Thymus (tissue), 11 donors: Measurements from ENCODE around the gene CLCN3. TPM values are rescaled to one million over a fixed set of nuclear protein-coding genes. Genes with fewer than 3 reads are reported as not detected.

Experiments used
- DNase-seq, 9 donors: peaks; one replicate each; pipeline ENCODE4 v3.0.0-alpha.2; 2013; ENCODE audit warnings: low spot score in 9 of 9, low read depth in 6 of 9, missing footprints in 1 of 9
- H3K27ac ChIP-seq, 2 donors: one replicate each; pipeline ENCODE4 v1.5.1; 2013; ENCODE audit warnings: control low read depth in 1 of 2, low read depth in 1 of 2, low read length in 1 of 2, mild to moderate bottlenecking in 1 of 2, moderate library complexity in 1 of 2
- H3K27me3 ChIP-seq, 2 donors: one replicate each; pipeline ENCODE4 v1.5.1; 2013; ENCODE audit warnings: low read length in 1 of 2; ENCODE audit not compliant: control insufficient read depth in 2 of 2, insufficient read depth in 1 of 2
- H3K36me3 ChIP-seq, 2 donors: one replicate each; pipeline ENCODE4 v1.5.1; 2013; ENCODE audit warnings: low read length in 1 of 2, mild to moderate bottlenecking in 1 of 2, moderate library complexity in 1 of 2; ENCODE audit not compliant: control insufficient read depth in 2 of 2, insufficient read depth in 2 of 2
- H3K4me1 ChIP-seq, 2 donors: one replicate each; pipeline ENCODE4 v1.5.1; 2013; ENCODE audit warnings: low read length in 2 of 2; ENCODE audit not compliant: control insufficient read depth in 2 of 2, insufficient read depth in 2 of 2
- H3K4me3 ChIP-seq, 2 donors: one replicate each; pipeline ENCODE4 v1.5.1; 2013; ENCODE audit warnings: low read length in 2 of 2, control low read depth in 1 of 2, mild to moderate bottlenecking in 1 of 2
- H3K9me3 ChIP-seq, 2 donors: one replicate each; pipeline ENCODE4 v1.5.1; 2013; ENCODE audit warnings: low read length in 1 of 2, mild to moderate bottlenecking in 1 of 2; ENCODE audit not compliant: control insufficient read depth in 2 of 2, insufficient read depth in 1 of 2
- WGBS: extraction: QIAGEN DNeasy Blood & Tissue Kit; methylation state at CpG from one replicate; pipeline ENCODE4 v1.1.7; 2013; 5-methylcytosine and 5-hydroxymethylcytosine counted together
- polyA plus RNA-seq: library from polyadenylated mRNA; stranded (reverse); fragments of 200-250 nt; gene quantifications from one replicate; pipeline ENCODE4 v1.2.3, GENCODE V29; 2013
- total RNA-seq: library from RNA; stranded (reverse); fragments of 120-200 nt; gene quantifications from one replicate; pipeline ENCODE4 v1.2.4, GENCODE V29; 2013
- donor health status: healthy.

The CLCN3 gene
- total and polyA plus RNA-seq, 2 donors: 11.6 to 18.6 TPM

DNA sequence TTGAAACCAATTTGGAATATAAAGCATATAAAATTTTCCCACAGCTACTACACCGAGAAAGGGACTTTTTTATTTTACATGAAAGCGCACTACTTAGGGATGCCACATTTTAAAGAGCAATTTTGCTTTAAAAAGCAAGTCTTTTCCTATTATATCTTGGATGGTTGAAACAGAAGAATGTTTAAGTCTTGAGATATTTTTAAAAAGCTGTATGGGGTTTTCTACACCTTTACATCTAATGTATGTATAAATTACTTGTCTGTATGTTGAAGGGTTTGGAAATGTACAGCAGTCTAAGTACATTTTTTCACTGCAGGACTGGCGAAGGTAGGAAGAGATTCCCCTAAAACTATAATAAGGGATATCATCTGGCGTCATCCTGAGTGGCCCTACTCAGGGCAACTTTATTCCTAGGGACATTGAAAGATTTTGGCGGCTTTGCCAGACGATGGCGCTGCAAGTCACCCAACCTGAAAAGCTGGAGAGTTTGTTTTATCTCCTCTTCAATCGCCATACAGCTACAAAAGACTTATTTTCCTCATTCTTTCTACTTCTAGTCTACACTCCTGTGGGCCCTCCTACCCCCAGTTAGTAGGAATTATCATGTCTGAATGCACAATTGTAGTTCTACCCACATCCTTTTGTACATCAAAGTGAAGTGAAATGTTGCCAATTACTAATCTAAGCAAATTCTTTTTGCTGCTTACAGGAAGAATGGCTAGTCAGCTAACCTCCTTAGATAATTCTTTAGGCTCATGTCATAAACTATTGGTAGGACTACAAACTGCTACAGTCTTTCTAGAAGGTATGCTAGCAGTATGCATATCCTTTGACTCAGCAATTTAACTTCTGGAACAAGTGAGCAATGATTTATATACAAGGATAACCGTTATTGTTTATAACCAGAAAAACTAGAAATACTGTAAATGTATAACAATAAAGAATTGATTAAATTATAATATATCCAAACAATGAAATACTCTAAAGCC is 7.2 kb upstream of the CLCN3 start:
- H3K9me3 ChIP-seq: no peaks in the 10 kb centered on the region
- WGBS: 6% methylated on average over 9 of the region's 9 CpGs
- H3K36me3 ChIP-seq: no peaks in the 10 kb centered on the region
- H3K4me3 ChIP-seq: peak overlapping the region; percentile 61 to 90
- H3K4me1 ChIP-seq: peaks cover 10 to 12% of the 10 kb centered on the region in 2 donors
- peak overlapping the region; percentile 61 to 98 for H3K27ac ChIP-seq
- no peaks in the 10 kb centered on the region for H3K27me3 ChIP-seq
- DNase-seq: peak; percentile 52 to 88 (median 71)

DNA sequence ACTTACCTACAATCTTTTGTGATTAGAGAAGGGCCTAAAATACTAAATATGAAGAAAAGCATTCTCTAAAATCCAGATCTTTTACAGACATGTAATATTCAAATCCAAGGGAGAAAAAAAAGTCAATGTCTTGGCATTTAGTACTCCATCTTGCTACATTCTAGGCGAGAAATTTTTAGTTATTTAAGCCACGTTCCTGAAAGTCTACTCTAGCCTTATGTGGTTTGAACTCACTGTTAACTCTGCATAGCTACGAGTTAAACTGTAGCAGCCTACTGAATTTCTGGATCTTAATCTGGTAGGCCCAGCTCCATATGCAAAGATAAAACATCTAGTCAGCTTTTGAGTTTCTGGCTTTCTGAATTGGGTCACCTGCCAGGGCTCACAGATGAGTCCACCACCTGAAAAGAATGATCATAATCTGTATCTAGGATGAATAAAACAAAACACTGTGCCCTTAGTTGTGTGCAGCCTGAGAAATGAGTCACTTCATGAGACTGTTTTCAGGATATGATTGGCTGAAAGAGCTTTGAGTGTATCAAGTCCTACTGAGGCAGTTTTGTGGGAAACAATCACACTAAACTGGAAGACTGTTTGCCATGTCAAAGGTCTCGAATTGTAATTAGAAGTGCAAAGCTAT is 4.8 kb upstream of the CLCN3 start:
- peak in 1 of 9 donors; percentile 53 for DNase-seq
- Histone ChIP-seq H3K4me1 (peaks cover 12% of the 10 kb centered on the region in 2 donors), H3K36me3 (no peaks in the 10 kb centered on the region), H3K27me3 (no peaks in the 10 kb centered on the region), H3K4me3 (no peak overlapping the region), H3K27ac (peak overlapping the region in 1 of 2 donors; percentile 39), H3K9me3 (no peaks in the 10 kb centered on the region)
- WGBS: 83% methylated on average over 4 of the region's 4 CpGs

DNA sequence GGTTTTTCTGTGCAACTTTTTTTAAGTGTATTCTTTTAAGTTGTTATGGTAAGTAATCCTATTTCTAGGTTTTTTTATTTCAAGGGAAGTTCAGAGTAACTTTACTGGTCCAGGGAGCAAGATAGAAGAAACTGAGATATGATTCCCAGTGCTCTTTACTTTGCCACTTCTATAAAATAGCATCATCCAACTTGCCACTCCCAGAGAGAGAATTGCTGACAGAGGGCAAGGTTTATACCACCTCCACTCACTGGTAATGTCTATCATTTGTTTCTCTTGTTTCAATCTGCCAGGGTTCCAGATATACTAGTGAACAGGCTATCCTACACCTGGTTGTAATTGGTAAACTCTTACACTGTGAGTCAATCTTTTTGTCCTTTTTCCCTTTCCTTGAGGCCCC is 3.5 kb upstream of the CLCN3 start:
- Histone ChIP-seq H3K4me3 (no peak overlapping the region), H3K9me3 (no peaks in the 10 kb centered on the region), H3K27ac (no peak overlapping the region), H3K36me3 (no peaks in the 10 kb centered on the region), H3K4me1 (peaks cover 9 to 13% of the 10 kb centered on the region in 2 donors), H3K27me3 (no peaks in the 10 kb centered on the region)
- DNase-seq: no peak

DNA sequence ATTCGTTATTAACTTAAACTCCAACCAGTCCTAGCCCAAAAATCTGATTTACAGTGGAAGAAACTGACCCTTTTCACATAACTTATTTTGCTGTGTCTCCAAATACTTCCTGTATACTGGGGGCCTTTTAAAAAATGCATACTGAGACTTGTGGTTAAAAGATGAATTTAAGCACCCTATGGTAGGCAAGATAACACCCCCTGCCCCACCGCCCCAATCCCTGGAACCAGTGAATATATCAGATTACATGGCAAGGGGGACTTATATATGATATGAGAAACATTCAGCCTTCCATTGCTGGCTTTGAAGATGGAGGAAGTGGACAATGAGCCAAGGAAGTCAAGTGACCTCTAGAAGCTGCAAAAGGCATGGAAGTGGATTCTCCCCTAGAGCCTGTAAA is 3.1 kb upstream of the CLCN3 start:
- Histone ChIP-seq H3K36me3 (no peaks in the 10 kb centered on the region), H3K4me3 (no peak overlapping the region), H3K4me1 (peaks cover 9 to 14% of the 10 kb centered on the region in 2 donors), H3K9me3 (no peaks in the 10 kb centered on the region), H3K27ac (no peak overlapping the region), H3K27me3 (no peaks in the 10 kb centered on the region)
- 96% methylated on average over 2 of the region's 2 CpGs for WGBS
- no peak for DNase-seq

DNA sequence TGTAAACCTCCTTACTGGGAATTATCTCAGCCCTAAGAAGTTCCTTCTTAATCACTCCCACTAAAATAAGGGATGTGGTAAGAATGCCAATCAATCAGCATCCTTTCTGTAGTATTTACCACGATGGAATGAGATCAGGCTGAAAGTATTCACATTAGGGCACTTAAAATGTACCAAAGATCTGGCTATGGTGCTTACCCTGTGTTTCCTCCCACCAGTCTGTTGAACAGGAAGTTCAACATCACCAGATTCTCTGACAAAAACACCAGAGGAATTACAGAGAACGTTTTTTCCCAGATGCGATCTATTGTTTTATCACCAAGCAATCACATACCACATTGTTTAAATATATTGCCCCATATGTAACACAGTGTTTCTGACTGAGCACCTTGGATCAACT is 2.1 kb upstream of the CLCN3 start:
- H3K27me3 ChIP-seq: no peaks in the 10 kb centered on the region
- DNase-seq: peak in 1 of 9 donors; percentile 51
- peaks cover 8 to 11% of the 10 kb centered on the region in 2 donors for H3K4me1 ChIP-seq
- peak overlapping the region; percentile 53 to 59 for H3K27ac ChIP-seq
- no peaks in the 10 kb centered on the region for H3K36me3 ChIP-seq
- no peaks in the 10 kb centered on the region for H3K9me3 ChIP-seq
- WGBS: 12% methylated on average over 3 of the region's 3 CpGs
- H3K4me3 ChIP-seq: no peak overlapping the region

DNA sequence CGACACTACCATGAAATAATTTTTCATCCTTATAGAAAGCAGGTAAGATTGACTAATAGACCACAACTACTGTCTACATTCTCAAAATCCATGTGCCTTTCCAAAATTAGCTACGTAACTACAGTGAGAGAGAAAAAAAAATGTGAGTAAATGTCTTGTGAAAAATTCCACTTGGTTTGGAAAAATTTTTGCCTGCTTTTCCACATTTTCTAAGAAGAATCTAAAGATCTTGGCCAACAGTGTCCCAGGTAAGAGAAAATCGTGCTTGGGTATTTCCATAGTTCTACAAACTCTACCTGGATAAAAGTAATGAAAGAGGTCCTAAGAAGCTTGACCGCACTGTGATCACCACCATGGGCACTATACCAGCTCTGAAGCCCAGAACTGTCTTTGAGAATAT is 1.4 kb upstream of the CLCN3 start:
- H3K4me3 ChIP-seq: no peak overlapping the region
- H3K27me3 ChIP-seq: no peaks in the 10 kb centered on the region
- 98% methylated on average over 4 of the region's 4 CpGs for WGBS
- peaks cover 6 to 10% of the 10 kb centered on the region in 2 donors for H3K4me1 ChIP-seq
- no peaks in the 10 kb centered on the region for H3K36me3 ChIP-seq
- H3K27ac ChIP-seq: no peak overlapping the region
- DNase-seq: no peak
- H3K9me3 ChIP-seq: no peaks in the 10 kb centered on the region

DNA sequence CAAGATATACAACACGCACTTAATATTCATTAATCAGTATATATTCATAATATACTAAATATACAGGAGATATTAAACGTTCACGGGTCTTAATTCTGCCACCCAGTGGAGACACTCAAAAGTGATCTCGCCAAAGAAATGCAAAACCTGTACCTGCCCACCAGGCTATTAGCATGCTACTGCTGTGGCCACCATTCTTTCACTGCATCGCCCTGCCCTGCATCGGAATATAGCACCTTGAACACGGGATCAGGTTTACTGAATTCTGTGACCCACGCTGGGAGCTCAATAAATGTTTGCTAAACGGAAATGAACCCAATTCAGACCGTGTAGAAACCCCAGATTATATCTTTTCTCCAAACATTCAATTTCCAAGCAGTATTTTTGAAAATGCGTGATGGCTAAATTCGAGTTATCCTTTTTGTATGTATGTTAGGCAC is 840 bp upstream of the CLCN3 start:
- peak overlapping the region; percentile 94 to 97 for H3K27ac ChIP-seq
- no peaks in the 10 kb centered on the region for H3K36me3 ChIP-seq
- peak overlapping the region; percentile 71 to 86 for H3K4me3 ChIP-seq
- H3K9me3 ChIP-seq: no peaks in the 10 kb centered on the region
- peak in 3 of 9 donors; percentile 21 to 68 (median 44) for DNase-seq
- peaks cover 6 to 10% of the 10 kb centered on the region in 2 donors for H3K4me1 ChIP-seq
- no peaks in the 10 kb centered on the region for H3K27me3 ChIP-seq
- WGBS: 2% methylated on average over 12 of the region's 12 CpGs

DNA sequence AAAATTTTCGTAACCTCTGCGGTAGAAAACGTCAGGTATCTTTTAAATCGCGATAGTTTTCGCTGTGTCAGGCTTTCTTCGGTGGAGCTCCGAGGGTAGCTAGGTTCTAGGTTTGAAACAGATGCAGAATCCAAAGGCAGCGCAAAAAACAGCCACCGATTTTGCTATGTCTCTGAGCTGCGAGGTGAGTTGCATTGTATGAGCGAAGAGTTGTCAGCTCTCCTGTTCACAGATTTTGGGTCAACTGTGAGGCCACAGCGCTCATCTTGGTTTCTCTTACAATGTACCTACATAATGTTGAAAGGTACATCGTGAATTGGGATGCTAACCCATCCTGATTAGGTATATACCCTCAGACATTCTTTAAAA is 486 bp downstream of the CLCN3 start:
- peak in 4 of 9 donors; percentile 41 to 71 (median 51) for DNase-seq
- H3K36me3 ChIP-seq: no peaks in the 10 kb centered on the region
- no peaks in the 10 kb centered on the region for H3K9me3 ChIP-seq
- H3K27me3 ChIP-seq: no peaks in the 10 kb centered on the region
- WGBS: 1% methylated on average over 14 of the region's 14 CpGs
- peak overlapping the region; percentile 94 to 97 for H3K27ac ChIP-seq
- peak overlapping the region; percentile 71 to 86 for H3K4me3 ChIP-seq
- H3K4me1 ChIP-seq: peaks cover 2 to 6% of the 10 kb centered on the region in 2 donors
